RPMI8226 (cell line): ENCODE data around the gene PPP2R5C.

Experiments
- DNase-seq: peaks from one replicate; pipeline ENCODE4 v3.0.0-alpha.2; 2015

Gene PPP2R5C

GRCh38 chr14:101975231-101975630 is 213.7 kb downstream of the PPP2R5C start:
- no peak for DNase-seq
